GM12891 (cell line): Measurements from ENCODE around the gene CAMTA1.

ENCODE experiments used
- PAX5 ChIP-seq: IDR thresholded peaks from 2 replicates; pipeline ENCODE4 v1.6.1; 2011; ENCODE audit warnings: low read length, moderate library complexity, mild to moderate bottlenecking; ENCODE audit not compliant: insufficient read depth, severe bottlenecking
- POLR2A ChIP-seq: IDR thresholded peaks from 2 replicates; pipeline ENCODE4 v1.6.1; 2011; ENCODE audit warnings: low read depth, low read length, control low read depth
- POLR2AphosphoS5 ChIP-seq: IDR thresholded peaks from 2 replicates; pipeline ENCODE4 v1.6.1; 2011; ENCODE audit warnings: low read depth, low read length, control low read depth
- POU2F2 ChIP-seq: IDR thresholded peaks from 2 replicates; pipeline ENCODE4 v1.6.1; 2011; ENCODE audit warnings: low read depth, mild to moderate bottlenecking, control low read depth, low read length, moderate library complexity
- SPI1 ChIP-seq: IDR thresholded peaks from 2 replicates; pipeline ENCODE4 v1.6.1; 2011; ENCODE audit warnings: low read depth, low read length, control low read depth
- TAF1 ChIP-seq: IDR thresholded peaks from 2 replicates; pipeline ENCODE4 v1.6.1; 2011; ENCODE audit warnings: low read depth, low read length, control low read depth

- TF ChIP-seq POLR2A (no peak), TAF1 (no peak), PAX5 (no peak), SPI1 (no peak), POLR2AphosphoS5 (no peak), POU2F2 (no peak)
Observed at GRCh38 chr1:7732331-7732730, 947.1 kb downstream of the CAMTA1 start.
